Adrenal gland (tissue), 5 donors: Measurements from ENCODE around the gene TOGARAM2.

Source experiments
- CTCF ChIP-seq, 6 experiments: fragments of 450-650 bp in 4 of 6; fragments of 200-600 bp in 2 of 6; sonication (generic) in 1 of 6; IDR thresholded peaks; 1 replicate in 5 of 6; 2 replicates in 1 of 6; pipeline versions ENCODE4 v1.5.1 to v1.8.0; 2016 to 2021; ENCODE audit warnings: antibody characterized with exemption in 6 of 6, mild to moderate bottlenecking in 2 of 6, moderate library complexity in 1 of 6
- POLR2A ChIP-seq, 2 donors: fragments of 450-650 bp; IDR thresholded peaks; one replicate each; pipeline ENCODE4 v1.6.1; 2017; ENCODE audit warnings: antibody characterized with exemption in 2 of 2, mild to moderate bottlenecking in 2 of 2, moderate library complexity in 1 of 2
- donor health status: DM: no; HTN: no; CAD: no.

GRCh38 chr2:28995765-28996750 is 15.0 kb downstream of the TOGARAM2 start:
- no peak for TF ChIP-seq POLR2A (IDR thresholded peaks at IDR 0.05)
- TF ChIP-seq CTCF (IDR thresholded peaks at IDR 0.05): no peak
